K562 (cell line): Measurements from ENCODE around the gene PPFIBP2. TPM values are rescaled to one million over a fixed set of nuclear protein-coding genes. Genes with fewer than 3 reads are reported as not detected.

ENCODE experiments used
- ATAC-seq: fragments of 200-7000 bp; cut with Tn5 transposase; 3 replicates; pipeline ENCODE4 v1.9.1; 2020; ENCODE audit warnings: moderate library complexity
- BruUV-seq: library from RNA; stranded (reverse); fragments of 400-500 nt; replicated peaks from 2 replicates; lab custom pipeline; 2021; lab: Mats Ljungman, UMichigan
- CTCF ChIA-PET: fragments of 300-600 bp; formaldehyde crosslinking; extraction: SDS; loops from one replicate; lab custom pipeline; 2021; ENCODE audit warnings: low intra/inter-chr PET ratio; lab: Yijun Ruan, JAX
- POLR2A ChIA-PET: fragments of 300-600, 350-650 bp; sonication (Branson Sonifier 250); formaldehyde crosslinking; extraction: SDS; loops from one replicate; lab custom pipeline; 2021; ENCODE audit warnings: antibody characterized with exemption, inconsistent platforms; lab: Yijun Ruan, JAX
- DNase-seq, 4 experiments: peaks; one replicate each; pipeline versions ENCODE4 v3.0.0 to v3.0.0-alpha.2; 2011 to 2018; ENCODE audit warnings: low spot score in 3 of 4, mixed read lengths in 3 of 4; ENCODE audit errors: extremely low read depth in 1 of 4
- FAIRE-seq: peaks from 2 replicates; lab custom pipeline; 2011; peaks lifted over from hg19 to GRCh38; lab: Jason Lieb, UNC
- H2AFZ ChIP-seq: 2 replicates; pipeline ENCODE4 v1.6.0; 2011; ENCODE audit warnings: low read depth, low read length, control low read depth, inconsistent platforms
- H3K27ac ChIP-seq: fragments of 200-600 bp; 3 replicates; pipeline ENCODE4 v1.8.0; 2011; ENCODE audit warnings: low read depth, mild to moderate bottlenecking, control low read depth, inconsistent platforms, low read length, moderate library complexity, mixed read lengths; ENCODE audit errors: extremely low read depth
- H3K27me3 ChIP-seq, 2 experiments: fragments of 300-600 bp in 1 of 2; 2 replicates in 1 of 2; 3 replicates in 1 of 2; pipeline versions ENCODE4 v1.6.0 to v1.8.0; 2011; ENCODE audit warnings: inconsistent platforms in 2 of 2, low read length in 2 of 2, mild to moderate bottlenecking in 1 of 2, mixed read lengths in 1 of 2, moderate library complexity in 1 of 2; ENCODE audit not compliant: control insufficient read depth in 2 of 2, insufficient read depth in 2 of 2
- H3K36me3 ChIP-seq: fragments of 300-600 bp; 3 replicates; pipeline ENCODE4 v1.8.0; 2011; ENCODE audit warnings: mild to moderate bottlenecking, low read length, inconsistent platforms; ENCODE audit not compliant: control insufficient read depth, insufficient read depth
- H3K4me1 ChIP-seq, 2 experiments: fragments of 200-600 bp in 1 of 2; replicated peaks in 1 of 2; 2 replicates in 1 of 2; 3 replicates in 1 of 2; pipeline versions ENCODE4 v1.5.1 to v1.8.0; 2011; ENCODE audit warnings: inconsistent platforms in 2 of 2, low read length in 2 of 2, mild to moderate bottlenecking in 1 of 2, mixed read lengths in 1 of 2, moderate library complexity in 1 of 2; ENCODE audit not compliant: control insufficient read depth in 2 of 2, insufficient read depth in 2 of 2
- H3K4me2 ChIP-seq: 2 replicates; pipeline ENCODE4 v1.6.1; 2011; ENCODE audit warnings: low read length, control low read depth, inconsistent platforms, mixed read lengths; ENCODE audit not compliant: insufficient read depth
- H3K4me3 ChIP-seq: fragments of 200-600 bp; sonication (generic), shearing (Covaris generic); 2 replicates; pipeline ENCODE4 v1.5.1; 2016; ENCODE audit warnings: control low read depth, inconsistent platforms
- H3K79me2 ChIP-seq: fragments of 200-600 bp; 3 replicates; pipeline ENCODE4 v1.8.0; 2011; ENCODE audit warnings: low read length, inconsistent platforms; ENCODE audit not compliant: control insufficient read depth, insufficient read depth
- H3K9ac ChIP-seq, 2 experiments: 2 replicates each; pipeline versions ENCODE4 v1.6.0 to v1.6.1; 2011; ENCODE audit warnings: low read depth in 2 of 2, low read length in 2 of 2, control low read depth in 1 of 2, inconsistent platforms in 1 of 2, mild to moderate bottlenecking in 1 of 2, mixed read lengths in 1 of 2; ENCODE audit not compliant: insufficient read depth in 1 of 2
- H3K9me1 ChIP-seq: one replicate; pipeline ENCODE4 v1.6.0; 2011; ENCODE audit warnings: inconsistent platforms, mild to moderate bottlenecking, low read length, moderate library complexity; ENCODE audit not compliant: control insufficient read depth, insufficient read depth
- H3K9me3 ChIP-seq: replicated peaks from 2 replicates; pipeline ENCODE4 v1.5.1; 2011; ENCODE audit warnings: low read depth, low read length, inconsistent platforms; ENCODE audit not compliant: control insufficient read depth, insufficient read depth
- H4K20me1 ChIP-seq: replicated peaks from 2 replicates; pipeline ENCODE4 v1.6.1; 2011; ENCODE audit warnings: low read length, inconsistent platforms, mixed read lengths; ENCODE audit not compliant: control insufficient read depth, insufficient read depth
- CEBPB ChIP-seq: fragments of 450-650 bp; IDR thresholded peaks from 2 replicates; pipeline ENCODE4 v1.6.1; 2016; ENCODE audit warnings: missing genetic modification characterization, missing compliant biosample characterization
- FOXK2 ChIP-seq, 2 experiments: fragments of 450-650 bp; IDR thresholded peaks in 1 of 2; conservative IDR thresholded peaks in 1 of 2; 2 replicates each; pipeline ENCODE4 v1.6.1; 2016; ENCODE audit warnings: low read depth in 2 of 2, mild to moderate bottlenecking in 1 of 2
- HNRNPH1 ChIP-seq: fragments of 200-400 bp; formaldehyde crosslinking; optimal IDR thresholded peaks from 2 replicates; pipeline ENCODE3; 2017; ENCODE audit warnings: low read depth, mild to moderate bottlenecking, low read length, moderate library complexity
- KAT2B ChIP-seq: IDR thresholded peaks from one replicate; pipeline ENCODE4 v1.6.1; 2012; ENCODE audit warnings: low read depth, mild to moderate bottlenecking, control low read depth, inconsistent platforms, low read length, moderate library complexity
- MCM7 ChIP-seq, 2 experiments: fragments of 450-650 bp; IDR thresholded peaks; 2 replicates each; pipeline ENCODE4 v1.6.1; 2016 to 2018
- NFRKB ChIP-seq: fragments of 450-650 bp; IDR thresholded peaks from 2 replicates; pipeline ENCODE4 v1.6.1; 2016; ENCODE audit warnings: low read depth
- PCBP1 ChIP-seq: fragments of 200-400 bp; formaldehyde crosslinking; IDR thresholded peaks from 2 replicates; pipeline ENCODE4 v1.6.1; 2018; ENCODE audit warnings: mild to moderate bottlenecking, low read depth, low read length; ENCODE audit not compliant: poor library complexity, severe bottlenecking
- SIN3A ChIP-seq, 2 experiments: fragments of 150-350 bp in 1 of 2; IDR thresholded peaks; 2 replicates each; pipeline ENCODE4 v1.6.1; 2011 to 2016; ENCODE audit warnings: borderline replicate concordance in 2 of 2, low read depth in 2 of 2, low read length in 2 of 2, mild to moderate bottlenecking in 2 of 2, moderate library complexity in 2 of 2; ENCODE audit not compliant: control insufficient read depth in 1 of 2
- ZNF586 ChIP-seq: fragments of 450-650 bp; formaldehyde crosslinking; conservative IDR thresholded peaks from 2 replicates; pipeline ENCODE4 v1.4.0; 2020; ENCODE audit warnings: mild to moderate bottlenecking, moderate library complexity
- ZNF77 ChIP-seq: fragments of 250-450 bp; sonication (Bioruptor Pico); IDR thresholded peaks from 2 replicates; pipeline ENCODE4 v1.5.0; 2020
- WGBS: fragments of 100-300 bp; shearing (Covaris generic); methylation state at CpG from one replicate; pipeline ENCODE4 v1.1.6; 2016; ENCODE audit warnings: low coverage, mixed read lengths; ENCODE audit not compliant: insufficient coverage; ENCODE audit errors: missing lambda C conversion rate; 5-methylcytosine and 5-hydroxymethylcytosine counted together
- in situ Hi-C: fragments of 300-500 bp; cut with MboI; formaldehyde crosslinking; loops from 4 replicates; pipeline ENCODE4 v1.15.0; 2018; ENCODE audit warnings: inconsistent platforms, mixed read lengths
- intact Hi-C: fragments of 100-400 bp; cut with micrococcal nuclease; formaldehyde crosslinking; loops from 2 replicates; pipeline ENCODE4 v1.14.2; 2022
- polyA plus RNA-seq, 8 experiments: library from polyadenylated mRNA; depleted of rRNA in 4 of 8; stranded (reverse) in 5 of 8; unstranded in 3 of 8; fragments of >200 nt; fragmentation: Nextera tagmentation in 2 of 8; fragmentation: Illumina TruSeq in 1 of 8; extraction: Ambion mirVana in 2 of 8; extraction: Trizol in 1 of 8; gene quantifications; 2 replicates each; pipeline versions ENCODE4 v1.2.1 to v1.2.3, GENCODE V29; 2011 to 2014; ENCODE audit warnings: inconsistent platforms in 1 of 8, missing spikeins in 1 of 8
- total RNA-seq, 7 experiments: library from RNA; depleted of rRNA in 6 of 7; stranded (reverse); fragments of >200 nt in 6 of 7; fragmentation: Illumina TruSeq in 2 of 7; extraction: Trizol in 2 of 7; gene quantifications; 2 replicates each; pipeline versions ENCODE4 v1.2.1 to v1.2.3, GENCODE V29; 2011 to 2021; ENCODE audit warnings: low replicate concordance in 1 of 7
- TF ChIP-seq, protein P1 (sequence below): fragments of 250-450 bp; sonication (Bioruptor Pico); IDR thresholded peaks from 2 replicates; pipeline ENCODE4 v1.4.0; 2020; ENCODE audit warnings: mild to moderate bottlenecking, moderate library complexity
- TF ChIP-seq, protein P2 (sequence below): fragments of 450-650 bp; formaldehyde crosslinking; IDR thresholded peaks from 2 replicates; pipeline ENCODE4 v1.4.0; 2022; ENCODE audit warnings: missing genetic modification characterization

PPFIBP2 gene
- total and polyA plus RNA-seq, 9 of the 15 experiments (the other 6 are each of a cell fraction or from before 2014, with no cell fraction given), result 0.18 to 3.4 (median 1.2) TPM

DNA sequence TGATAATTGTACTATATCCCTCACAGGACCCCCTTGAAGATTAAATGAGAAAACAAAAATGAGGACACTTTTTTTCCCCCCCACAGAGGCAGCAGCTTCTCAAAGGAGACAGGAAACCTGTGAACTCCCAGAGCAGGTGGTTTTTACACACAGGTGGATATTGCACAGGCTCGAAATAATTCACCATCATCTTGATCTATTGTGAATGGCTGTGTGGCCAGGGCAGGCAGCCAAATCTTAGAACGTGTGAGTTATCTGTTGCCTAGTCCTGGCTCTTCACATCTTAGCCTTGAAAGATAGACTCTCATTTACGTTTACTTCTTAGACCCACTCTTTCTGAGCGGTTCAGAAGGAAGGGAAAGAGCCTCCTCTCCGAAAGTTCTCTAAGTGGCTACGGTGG, 23.5 kb downstream of the PPFIBP2 start:
- Histone ChIP-seq H3K9me1 (no peaks in the 10 kb centered on the region), H3K36me3 (no peaks in the 10 kb centered on the region), H3K79me2 (no peaks in the 10 kb centered on the region), H3K4me3 (no peak overlapping the region), H3K27me3 (peaks cover 0 to 24% of the 10 kb centered on the region in 2 experiments; a peak in 1 of 5 replicates), H3K9ac (no peak overlapping the region), H3K4me1 (no peaks in the 10 kb centered on the region), H3K4me2 (no peak overlapping the region), H2AFZ (no peak overlapping the region), H3K9me3 (no peaks in the 10 kb centered on the region), H4K20me1 (0 out of 2 replicates have a peak, but pooled peaks cover 5% of the 10 kb centered on the region), H3K27ac (no peak overlapping the region)
- no peak for DNase-seq
- ChIA-PET POLR2A (interaction anchor here (0.6 kb wide), 1 partner anchor 83 kb away, joined by 3 read pairs; no protein-coding TSS in a partner anchor), CTCF (no interaction called here)
- no peak for ATAC-seq
- WGBS, result 2% methylated on average over 6 of the region's 6 CpGs
- in situ Hi-C loops, result no loop called here
- no peak for FAIRE-seq
- BruUV-seq, result no TSS peak
- TF ChIP-seq NFRKB, result no peak
- no peak for TF ChIP-seq SIN3A (IDR thresholded peaks at IDR 0.05; ENCODE audit: borderline replicate concordance in 2 of 2, control insufficient read depth in 1 of 2, low read depth in 2 of 2, low read length in 2 of 2)
- no peak for TF ChIP-seq ZNF77 (CRISPR knock-in tag)
- intact Hi-C loops, result no loop called here

DNA sequence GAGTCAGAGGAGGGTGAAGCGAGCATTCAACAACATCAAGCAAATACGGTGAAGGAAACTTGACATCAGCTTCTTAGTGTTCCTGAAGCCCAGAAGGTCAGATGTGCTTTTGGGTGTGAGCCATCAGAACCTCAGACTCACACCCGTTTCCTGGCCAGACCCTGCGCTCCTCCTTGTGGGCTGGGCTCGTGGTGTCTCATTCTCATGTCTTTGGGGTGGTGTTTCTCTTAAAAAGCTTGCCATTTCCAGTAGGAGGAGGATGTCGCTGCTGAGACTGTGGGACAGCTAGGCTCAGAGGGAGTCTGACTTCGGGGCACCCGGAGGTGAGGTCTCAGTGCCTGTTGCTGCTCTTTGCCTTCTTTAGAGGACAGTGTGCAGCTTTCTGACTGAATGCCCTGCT, 24.2 kb downstream of the PPFIBP2 start:
- no peak overlapping the region for H3K27ac ChIP-seq
- no peak for TF ChIP-seq FOXK2 (conservative IDR thresholded peaks at IDR 0.05 in 1 of 2, IDR thresholded peaks at IDR 0.05 in 1 of 2; ENCODE audit: low read depth in 2 of 2)
- TF ChIP-seq, protein P1, sequence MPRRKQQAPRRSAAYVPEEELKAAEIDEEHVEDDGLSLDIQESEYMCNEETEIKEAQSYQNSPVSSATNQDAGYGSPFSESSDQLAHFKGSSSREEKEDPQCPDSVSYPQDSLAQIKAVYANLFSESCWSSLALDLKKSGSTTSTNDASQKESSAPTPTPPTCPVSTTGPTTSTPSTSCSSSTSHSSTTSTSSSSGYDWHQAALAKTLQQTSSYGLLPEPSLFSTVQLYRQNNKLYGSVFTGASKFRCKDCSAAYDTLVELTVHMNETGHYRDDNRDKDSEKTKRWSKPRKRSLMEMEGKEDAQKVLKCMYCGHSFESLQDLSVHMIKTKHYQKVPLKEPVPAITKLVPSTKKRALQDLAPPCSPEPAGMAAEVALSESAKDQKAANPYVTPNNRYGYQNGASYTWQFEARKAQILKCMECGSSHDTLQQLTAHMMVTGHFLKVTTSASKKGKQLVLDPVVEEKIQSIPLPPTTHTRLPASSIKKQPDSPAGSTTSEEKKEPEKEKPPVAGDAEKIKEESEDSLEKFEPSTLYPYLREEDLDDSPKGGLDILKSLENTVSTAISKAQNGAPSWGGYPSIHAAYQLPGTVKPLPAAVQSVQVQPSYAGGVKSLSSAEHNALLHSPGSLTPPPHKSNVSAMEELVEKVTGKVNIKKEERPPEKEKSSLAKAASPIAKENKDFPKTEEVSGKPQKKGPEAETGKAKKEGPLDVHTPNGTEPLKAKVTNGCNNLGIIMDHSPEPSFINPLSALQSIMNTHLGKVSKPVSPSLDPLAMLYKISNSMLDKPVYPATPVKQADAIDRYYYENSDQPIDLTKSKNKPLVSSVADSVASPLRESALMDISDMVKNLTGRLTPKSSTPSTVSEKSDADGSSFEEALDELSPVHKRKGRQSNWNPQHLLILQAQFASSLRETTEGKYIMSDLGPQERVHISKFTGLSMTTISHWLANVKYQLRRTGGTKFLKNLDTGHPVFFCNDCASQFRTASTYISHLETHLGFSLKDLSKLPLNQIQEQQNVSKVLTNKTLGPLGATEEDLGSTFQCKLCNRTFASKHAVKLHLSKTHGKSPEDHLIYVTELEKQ (CRISPR knock-in tag), result no peak
- no peak for TF ChIP-seq KAT2B
- TF ChIP-seq, protein P2, sequence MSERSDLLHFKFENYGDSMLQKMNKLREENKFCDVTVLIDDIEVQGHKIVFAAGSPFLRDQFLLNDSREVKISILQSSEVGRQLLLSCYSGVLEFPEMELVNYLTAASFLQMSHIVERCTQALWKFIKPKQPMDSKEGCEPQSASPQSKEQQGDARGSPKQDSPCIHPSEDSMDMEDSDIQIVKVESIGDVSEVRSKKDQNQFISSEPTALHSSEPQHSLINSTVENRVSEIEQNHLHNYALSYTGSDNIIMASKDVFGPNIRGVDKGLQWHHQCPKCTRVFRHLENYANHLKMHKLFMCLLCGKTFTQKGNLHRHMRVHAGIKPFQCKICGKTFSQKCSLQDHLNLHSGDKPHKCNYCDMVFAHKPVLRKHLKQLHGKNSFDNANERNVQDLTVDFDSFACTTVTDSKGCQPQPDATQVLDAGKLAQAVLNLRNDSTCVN, result no peak
- no peak for TF ChIP-seq HNRNPH1
- TF ChIP-seq CEBPB (tag), result no peak
- TF ChIP-seq PCBP1, result no peak
- TF ChIP-seq MCM7 (IDR thresholded peaks at IDR 0.05), result no peak
- no peak for TF ChIP-seq ZNF586 (CRISPR knock-in tag)

More for the DNA sequence above, 24.2 kb downstream of the PPFIBP2 start:
- H3K4me3 ChIP-seq, result no peak overlapping the region
- H3K9me3 ChIP-seq, result no peaks in the 10 kb centered on the region
- DNase-seq, result no peak
- ChIA-PET POLR2A (no interaction called here), CTCF (no interaction called here)
- intact Hi-C loops, result no loop called here
- no TSS peak for BruUV-seq
- no peak for FAIRE-seq
- WGBS, result under 1% methylated on average over 8 of the region's 8 CpGs
- no peak overlapping the region for H3K4me2 ChIP-seq
- no peaks in the 10 kb centered on the region for H3K79me2 ChIP-seq
- in situ Hi-C loops, result no loop called here
- no peaks in the 10 kb centered on the region for H3K9me1 ChIP-seq
- H4K20me1 ChIP-seq, result 0 out of 2 replicates have a peak, but pooled peaks cover 5% of the 10 kb centered on the region
- H3K27me3 ChIP-seq, result peaks cover 0 to 24% of the 10 kb centered on the region in 2 experiments; a peak in 2 of 5 replicates
- no peak overlapping the region for H3K9ac ChIP-seq
- no peak overlapping the region for H2AFZ ChIP-seq
- H3K4me1 ChIP-seq, result no peaks in the 10 kb centered on the region
- no peaks in the 10 kb centered on the region for H3K36me3 ChIP-seq
- ATAC-seq, result no peak
